ENCODE data around the gene GPATCH2L.

Gene GPATCH2L

DNA sequence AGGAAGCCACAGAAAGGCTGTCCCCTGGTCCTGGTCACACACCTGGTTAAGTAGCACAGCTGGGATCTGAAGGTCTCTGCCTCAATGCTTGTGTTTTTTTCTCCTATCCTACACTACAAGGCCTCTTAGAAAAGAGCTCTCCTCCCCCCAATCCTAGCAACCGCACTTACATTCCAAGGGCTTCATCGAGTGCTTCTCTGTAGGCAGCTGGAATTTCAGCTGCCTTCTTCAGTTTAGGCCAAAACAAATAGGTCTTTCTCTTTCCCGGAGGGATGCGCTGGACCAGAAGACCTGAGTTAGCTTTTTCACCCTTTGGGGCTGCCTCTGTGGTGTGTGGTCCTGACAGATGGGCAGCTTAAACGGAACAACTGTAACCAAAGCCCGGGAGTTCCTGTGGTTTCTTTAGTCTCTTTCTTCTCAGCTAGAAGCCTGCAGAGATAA is 109.7 kb downstream of the GPATCH2L start:
- H3K4me3 ChIP-seq (ENCODE audit: low read depth, low read length), result no peak overlapping the region
- DNase-seq (ENCODE audit: low read depth), result peak; percentile 72
- TF ChIP-seq, protein P1, sequence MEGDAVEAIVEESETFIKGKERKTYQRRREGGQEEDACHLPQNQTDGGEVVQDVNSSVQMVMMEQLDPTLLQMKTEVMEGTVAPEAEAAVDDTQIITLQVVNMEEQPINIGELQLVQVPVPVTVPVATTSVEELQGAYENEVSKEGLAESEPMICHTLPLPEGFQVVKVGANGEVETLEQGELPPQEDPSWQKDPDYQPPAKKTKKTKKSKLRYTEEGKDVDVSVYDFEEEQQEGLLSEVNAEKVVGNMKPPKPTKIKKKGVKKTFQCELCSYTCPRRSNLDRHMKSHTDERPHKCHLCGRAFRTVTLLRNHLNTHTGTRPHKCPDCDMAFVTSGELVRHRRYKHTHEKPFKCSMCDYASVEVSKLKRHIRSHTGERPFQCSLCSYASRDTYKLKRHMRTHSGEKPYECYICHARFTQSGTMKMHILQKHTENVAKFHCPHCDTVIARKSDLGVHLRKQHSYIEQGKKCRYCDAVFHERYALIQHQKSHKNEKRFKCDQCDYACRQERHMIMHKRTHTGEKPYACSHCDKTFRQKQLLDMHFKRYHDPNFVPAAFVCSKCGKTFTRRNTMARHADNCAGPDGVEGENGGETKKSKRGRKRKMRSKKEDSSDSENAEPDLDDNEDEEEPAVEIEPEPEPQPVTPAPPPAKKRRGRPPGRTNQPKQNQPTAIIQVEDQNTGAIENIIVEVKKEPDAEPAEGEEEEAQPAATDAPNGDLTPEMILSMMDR (conservative IDR thresholded peaks at IDR 0.05; ENCODE audit: low read depth, low read length), result no peak

GRCh38 chr14:76262641-76263040 is 110.9 kb downstream of the GPATCH2L start:
- no peak for DNase-seq (ENCODE audit: low read depth)
- TF ChIP-seq, protein P1 (conservative IDR thresholded peaks at IDR 0.05; ENCODE audit: low read depth, low read length), result no peak
- no peak overlapping the region for H3K4me3 ChIP-seq (ENCODE audit: low read depth, low read length)

All from choroid plexus epithelial cell (primary cell).